22Rv1 (cell line): ENCODE measurements around the gene LCA5.
"Not testable (repeated sequence)": the region's sequence is repeated elsewhere in the genome, so short reads cannot be mapped to it uniquely, and the experiment has no call there.

Experiments
- H3K27ac ChIP-seq: fragments of 450-650 bp; 2 replicates; pipeline ENCODE4 v1.5.1; 2017
- ZFX ChIP-seq: fragments of 450-650 bp; IDR thresholded peaks from 2 replicates; pipeline ENCODE4 v1.6.1; 2017; ENCODE audit warnings: antibody characterized with exemption, borderline replicate concordance
- TF ChIP-seq, protein P1 (sequence below): fragments of 450-650 bp; IDR thresholded peaks from 2 replicates; pipeline ENCODE4 v1.5.1; 2017; ENCODE audit warnings: mild to moderate bottlenecking

LCA5 gene

DNA sequence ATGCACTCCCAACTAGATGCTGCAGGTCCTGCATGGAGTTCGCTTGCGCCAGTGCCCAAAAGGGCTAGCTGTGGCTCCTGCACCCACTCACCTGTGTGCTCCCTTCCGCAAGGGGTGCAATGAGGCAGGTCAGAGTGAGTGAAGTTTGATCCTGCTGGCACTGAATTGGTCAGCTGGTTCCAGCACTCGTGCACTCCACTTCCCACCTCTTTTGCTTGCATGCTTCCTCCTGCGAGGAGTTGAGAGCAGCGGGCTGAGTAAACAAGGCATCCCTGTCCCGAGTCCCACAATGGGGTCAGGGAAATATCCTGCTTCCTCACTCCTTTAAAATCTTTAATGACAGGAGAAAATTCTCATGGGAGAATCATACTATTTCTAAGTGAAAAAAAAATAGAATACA, 86.2 kb downstream of the LCA5 start:
- H3K27ac ChIP-seq = no peak overlapping the region
- TF ChIP-seq, protein P1, sequence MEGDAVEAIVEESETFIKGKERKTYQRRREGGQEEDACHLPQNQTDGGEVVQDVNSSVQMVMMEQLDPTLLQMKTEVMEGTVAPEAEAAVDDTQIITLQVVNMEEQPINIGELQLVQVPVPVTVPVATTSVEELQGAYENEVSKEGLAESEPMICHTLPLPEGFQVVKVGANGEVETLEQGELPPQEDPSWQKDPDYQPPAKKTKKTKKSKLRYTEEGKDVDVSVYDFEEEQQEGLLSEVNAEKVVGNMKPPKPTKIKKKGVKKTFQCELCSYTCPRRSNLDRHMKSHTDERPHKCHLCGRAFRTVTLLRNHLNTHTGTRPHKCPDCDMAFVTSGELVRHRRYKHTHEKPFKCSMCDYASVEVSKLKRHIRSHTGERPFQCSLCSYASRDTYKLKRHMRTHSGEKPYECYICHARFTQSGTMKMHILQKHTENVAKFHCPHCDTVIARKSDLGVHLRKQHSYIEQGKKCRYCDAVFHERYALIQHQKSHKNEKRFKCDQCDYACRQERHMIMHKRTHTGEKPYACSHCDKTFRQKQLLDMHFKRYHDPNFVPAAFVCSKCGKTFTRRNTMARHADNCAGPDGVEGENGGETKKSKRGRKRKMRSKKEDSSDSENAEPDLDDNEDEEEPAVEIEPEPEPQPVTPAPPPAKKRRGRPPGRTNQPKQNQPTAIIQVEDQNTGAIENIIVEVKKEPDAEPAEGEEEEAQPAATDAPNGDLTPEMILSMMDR = no peak
- TF ChIP-seq ZFX = no peak

DNA sequence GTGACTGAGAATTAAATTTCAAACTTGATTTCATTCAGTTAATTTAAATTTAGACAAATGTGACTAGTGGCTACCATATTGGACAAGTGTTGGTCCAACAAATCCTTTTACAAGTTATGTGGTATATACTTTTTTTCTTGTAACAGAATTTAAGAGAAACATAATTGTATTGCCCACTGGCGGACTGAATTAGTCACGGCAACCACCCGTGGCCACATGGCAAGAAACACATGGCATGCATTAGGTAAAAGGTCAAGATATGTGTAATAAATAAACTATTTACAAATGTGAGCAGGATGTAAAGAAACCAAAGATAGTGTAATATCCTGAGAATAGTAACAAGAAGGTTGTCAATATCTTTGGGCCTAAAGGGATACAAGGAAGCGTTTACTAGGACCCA, 91.2 kb downstream of the LCA5 start:
- TF ChIP-seq, protein P1 = no peak
- TF ChIP-seq ZFX = no peak
- no peak overlapping the region for H3K27ac ChIP-seq

DNA sequence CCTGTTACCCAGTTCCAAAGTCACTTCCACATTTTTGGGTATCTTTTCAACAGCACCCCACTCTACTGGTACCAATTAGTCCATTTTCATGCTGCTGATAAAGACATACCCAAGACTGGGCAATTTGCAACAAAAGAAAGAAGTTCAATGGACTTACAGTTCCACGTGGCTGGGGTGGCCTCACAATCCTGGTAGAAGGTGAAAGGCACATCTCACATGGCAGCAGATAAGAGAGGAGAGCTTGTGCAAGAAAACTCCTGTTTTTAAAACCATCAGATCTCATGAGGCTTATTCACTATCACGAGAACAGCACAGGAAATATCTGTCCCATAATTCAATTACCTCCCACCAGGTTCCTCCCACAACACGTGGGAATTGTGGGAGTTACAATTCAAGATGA, 93.4 kb downstream of the LCA5 start:
- H3K27ac ChIP-seq = not testable (repeated sequence)

DNA sequence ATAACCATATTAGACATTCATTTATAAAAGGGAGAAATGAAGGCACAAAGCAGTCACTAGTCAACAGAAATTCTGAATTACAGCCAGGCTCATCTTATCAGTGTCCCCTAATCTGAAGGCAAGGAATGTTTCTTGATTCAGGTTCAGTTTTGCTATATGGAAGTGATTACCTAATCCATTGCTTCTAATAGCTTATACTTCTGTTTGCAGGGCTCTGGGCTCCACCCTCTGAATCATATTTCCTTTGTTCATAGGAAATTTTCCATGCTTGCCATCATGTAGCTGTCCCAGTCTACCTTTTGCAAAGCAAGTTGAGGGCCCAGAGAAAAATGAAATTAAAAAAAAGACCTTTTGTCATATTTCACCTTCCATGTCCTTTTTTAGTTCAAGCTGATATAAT, 96.0 kb downstream of the LCA5 start:
- H3K27ac ChIP-seq = no peak overlapping the region
- TF ChIP-seq, protein P1 = no peak
- TF ChIP-seq ZFX = no peak

DNA sequence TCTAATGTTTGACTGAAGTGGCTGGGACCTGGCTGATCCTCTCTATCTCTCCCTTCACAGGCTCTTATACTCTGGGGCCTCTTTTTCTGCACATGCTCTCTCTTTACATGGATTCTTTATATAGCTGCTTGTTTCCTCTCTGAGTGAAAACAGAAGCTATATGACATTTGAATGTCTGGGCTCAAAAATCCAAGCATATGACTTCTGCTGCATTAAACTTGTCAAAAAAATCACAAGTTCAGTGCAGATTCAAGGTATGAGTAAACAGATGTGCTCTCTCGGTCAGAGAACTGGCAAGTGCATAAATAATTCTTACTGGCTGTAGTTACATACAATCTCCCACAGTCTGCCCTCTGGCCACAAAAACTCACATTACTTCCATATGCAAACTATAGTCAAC, 96.6 kb downstream of the LCA5 start:
- no peak overlapping the region for H3K27ac ChIP-seq
- TF ChIP-seq, protein P1 = no peak
- no peak for TF ChIP-seq ZFX

DNA sequence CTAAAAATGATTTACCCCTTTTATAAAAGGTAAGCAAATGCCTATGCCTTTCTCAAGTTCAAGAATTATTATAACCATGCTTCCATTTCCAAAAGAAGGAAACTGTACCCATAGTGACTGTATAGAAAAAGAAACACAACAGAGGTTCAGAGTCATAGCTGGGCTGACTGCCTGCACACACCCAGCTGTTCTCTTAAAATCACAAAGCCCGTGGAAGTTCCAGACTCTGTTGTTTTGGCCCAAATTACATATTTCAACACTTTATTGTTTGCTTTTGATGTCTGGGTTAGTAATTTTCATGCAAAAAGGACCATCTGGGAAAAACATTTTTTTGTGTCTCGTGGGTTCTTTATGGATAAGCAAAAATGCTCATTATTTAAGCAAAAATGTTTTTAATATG, 99.2 kb downstream of the LCA5 start:
- TF ChIP-seq ZFX = no peak
- TF ChIP-seq, protein P1 = no peak
- H3K27ac ChIP-seq = no peak overlapping the region

DNA sequence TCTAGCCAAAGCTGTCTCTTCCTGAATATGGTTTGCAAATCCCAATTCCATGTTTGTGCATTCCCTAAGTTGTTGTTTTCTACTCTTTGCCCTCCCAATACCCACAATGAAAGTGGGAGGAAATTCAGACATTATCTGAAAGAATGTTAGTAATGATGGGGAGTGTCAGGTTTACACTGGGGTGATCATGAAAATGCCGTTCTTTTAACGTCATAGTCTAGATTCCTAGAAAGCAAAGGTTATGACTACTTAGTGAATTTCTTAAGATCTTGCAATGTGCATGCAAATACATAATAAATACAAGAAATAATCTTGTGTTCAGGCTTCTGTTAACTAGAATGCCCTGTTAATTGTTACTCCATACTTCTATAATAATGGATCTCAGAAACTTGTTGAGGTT, 101.0 kb downstream of the LCA5 start:
- H3K27ac ChIP-seq = no peak overlapping the region
- TF ChIP-seq, protein P1 = no peak
- TF ChIP-seq ZFX = no peak

DNA sequence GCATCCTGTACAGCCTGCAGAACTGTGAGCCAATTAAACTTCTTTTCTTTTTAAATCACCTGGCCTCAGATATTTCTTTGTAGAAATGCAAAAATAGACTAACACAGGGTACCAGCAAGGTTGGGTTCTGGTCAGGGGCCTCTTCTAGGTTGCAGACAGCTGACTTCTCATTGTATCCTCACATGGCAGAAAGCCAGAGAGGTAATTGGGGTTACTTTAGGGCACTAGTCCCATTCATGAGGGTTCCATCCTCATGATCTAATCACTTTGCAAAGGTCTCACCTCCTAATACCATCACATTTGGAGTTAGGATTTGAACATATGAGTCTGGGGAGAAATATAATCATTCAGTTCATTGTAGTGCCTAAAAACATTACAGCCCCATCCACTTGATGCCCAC, 101.5 kb downstream of the LCA5 start:
- H3K27ac ChIP-seq = no peak overlapping the region
- TF ChIP-seq, protein P1 = no peak
- no peak for TF ChIP-seq ZFX
